HepG2 (cell line): Measurements from ENCODE around the gene ABHD18. TPM values are rescaled to one million over a fixed set of nuclear protein-coding genes. Genes with fewer than 3 reads are reported as not detected.

Source experiments
- ATF1 ChIP-seq: IDR thresholded peaks from 2 replicates; pipeline ENCODE4 v1.6.1; 2016; ENCODE audit warnings: mild to moderate bottlenecking, control low read depth
- CC2D1A ChIP-seq: sonication (generic); formaldehyde crosslinking; IDR thresholded peaks from 2 replicates; pipeline ENCODE4 v1.8.1; 2023; ENCODE audit warnings: mild to moderate bottlenecking, missing genetic modification reagents
- DMAP1 ChIP-seq: IDR thresholded peaks from 2 replicates; pipeline ENCODE4 v1.6.1; 2016
- FOXA1 ChIP-seq, 2 experiments: fragments of 450-650 bp in 1 of 2; sonication (generic) in 1 of 2; formaldehyde crosslinking in 1 of 2; IDR thresholded peaks; 2 replicates each; pipeline versions ENCODE4 v1.4.0 to v1.6.1; 2016 to 2020; ENCODE audit warnings: missing genetic modification reagents in 1 of 2
- FOXK2 ChIP-seq: fragments of 450-650 bp; IDR thresholded peaks from 2 replicates; pipeline ENCODE4 v1.6.1; 2016
- LRRFIP1 ChIP-seq: sonication (generic); formaldehyde crosslinking; conservative IDR thresholded peaks from 2 replicates; pipeline ENCODE4 v1.4.0; 2020; ENCODE audit warnings: missing genetic modification reagents
- MAFK ChIP-seq, 2 experiments: IDR thresholded peaks in 1 of 2; conservative IDR thresholded peaks in 1 of 2; 2 replicates each; pipeline ENCODE4 v1.6.1; 2011; ENCODE audit warnings: improper control_type of control experiment in 2 of 2, low read length in 2 of 2
- MBD4 ChIP-seq: IDR thresholded peaks from 2 replicates; pipeline ENCODE4 v1.6.1; 2012; ENCODE audit warnings: low read length, inconsistent platforms, borderline replicate concordance
- NFRKB ChIP-seq: fragments of 450-650 bp; IDR thresholded peaks from 2 replicates; pipeline ENCODE4 v1.6.1; 2017
- PRDM10 ChIP-seq: sonication (generic); formaldehyde crosslinking; IDR thresholded peaks from 2 replicates; pipeline ENCODE4 v1.4.0; 2020; ENCODE audit warnings: low read depth, missing genetic modification reagents
- RBAK ChIP-seq: sonication (generic); formaldehyde crosslinking; IDR thresholded peaks from 2 replicates; pipeline ENCODE4 v1.5.1; 2020; ENCODE audit warnings: mild to moderate bottlenecking, missing genetic modification reagents
- RNF2 ChIP-seq: fragments of 450-650 bp; conservative IDR thresholded peaks from 2 replicates; pipeline ENCODE4 v1.6.1; 2016; ENCODE audit warnings: low read depth
- SOX6 ChIP-seq, 2 experiments: fragments of 450-650 bp in 1 of 2; sonication (generic) in 1 of 2; formaldehyde crosslinking in 1 of 2; IDR thresholded peaks; 2 replicates each; pipeline versions ENCODE4 v1.4.0 to v1.6.1; 2017 to 2020; ENCODE audit warnings: antibody characterized with exemption in 1 of 2, mild to moderate bottlenecking in 1 of 2, missing genetic modification reagents in 1 of 2
- SRSF9 ChIP-seq: fragments of 200-400 bp; formaldehyde crosslinking; IDR thresholded peaks from 2 replicates; pipeline ENCODE4 v1.6.1; 2018; ENCODE audit warnings: borderline replicate concordance, mild to moderate bottlenecking, low read depth, low read length; ENCODE audit not compliant: insufficient read depth, poor library complexity, severe bottlenecking
- TEAD2 ChIP-seq: sonication (generic); formaldehyde crosslinking; IDR thresholded peaks from 2 replicates; pipeline ENCODE4 v1.9.0; 2021; ENCODE audit warnings: missing genetic modification reagents
- ZFP36L1 ChIP-seq: sonication (generic); formaldehyde crosslinking; IDR thresholded peaks from 2 replicates; pipeline ENCODE4 v1.8.0; 2022; ENCODE audit warnings: mild to moderate bottlenecking, missing genetic modification reagents, moderate library complexity
- ZIK1 ChIP-seq: sonication (generic); formaldehyde crosslinking; IDR thresholded peaks from 2 replicates; pipeline ENCODE4 v1.5.0; 2020; ENCODE audit warnings: mild to moderate bottlenecking, low read depth, missing genetic modification reagents, borderline replicate concordance
- ZKSCAN8 ChIP-seq: IDR thresholded peaks from 2 replicates; pipeline ENCODE4 v1.6.1; 2016; ENCODE audit warnings: borderline replicate concordance, missing genetic modification reagents, missing compliant biosample characterization
- ZNF253 ChIP-seq: sonication (generic); formaldehyde crosslinking; IDR thresholded peaks from 2 replicates; pipeline ENCODE4 v1.8.0; 2022; ENCODE audit warnings: mild to moderate bottlenecking, missing genetic modification reagents, borderline replicate concordance
- ZNF639 ChIP-seq: conservative IDR thresholded peaks from 2 replicates; pipeline ENCODE4 v1.6.1; 2018; ENCODE audit warnings: missing genetic modification reagents
- ZNF724P ChIP-seq: sonication (generic); formaldehyde crosslinking; IDR thresholded peaks from 2 replicates; pipeline ENCODE4 v1.8.0; 2022; ENCODE audit warnings: missing genetic modification reagents, borderline replicate concordance
- ZNF761 ChIP-seq: sonication (generic); formaldehyde crosslinking; conservative IDR thresholded peaks from 2 replicates; pipeline ENCODE4 v1.4.0; 2020; ENCODE audit warnings: mild to moderate bottlenecking, missing genetic modification reagents
- ZNF772 ChIP-seq: sonication (generic); formaldehyde crosslinking; IDR thresholded peaks from 2 replicates; pipeline ENCODE4 v1.5.0; 2020; ENCODE audit warnings: mild to moderate bottlenecking, missing genetic modification reagents
- polyA plus RNA-seq, 8 experiments: library from polyadenylated mRNA; depleted of rRNA in 3 of 8; stranded (reverse) in 7 of 8; unstranded in 1 of 8; fragments of >200 nt; fragmentation: Illumina TruSeq in 4 of 8; extraction: Trizol in 4 of 8; gene quantifications; 2 replicates each; pipeline versions ENCODE4 v1.2.1 to v1.2.3, GENCODE V29; 2011 to 2016; ENCODE audit warnings: low read depth in 4 of 8, missing spikeins in 1 of 8, mixed read lengths in 1 of 8; ENCODE audit not compliant: insufficient read depth in 1 of 8
- total RNA-seq, 5 experiments: library from RNA; depleted of rRNA; stranded (reverse); fragments of >200 nt; fragmentation: Illumina TruSeq; extraction: Trizol; gene quantifications; 2 replicates each; pipeline ENCODE4 v1.2.3, GENCODE V29; 2016; ENCODE audit warnings: low read depth in 1 of 5

ABHD18 gene
- total and polyA plus RNA-seq, 2 of the 13 experiments (the other 11 are each of a cell fraction or from before 2014, with no cell fraction given): 5.5 to 16.3 TPM

GRCh38 chr4:127965062-127965802 is at the start of gene ABHD18, which contains the start of gene MFSD8 (continued):
- TF ChIP-seq LRRFIP1 (CRISPR knock-in tag): no peak
- no peak for TF ChIP-seq MBD4
- TF ChIP-seq NFRKB: no peak
- no peak for TF ChIP-seq SOX6 (IDR thresholded peaks at IDR 0.05)
- TF ChIP-seq SOX6 (CRISPR knock-in tag; IDR thresholded peaks at IDR 0.05): peak; percentile 74
- TF ChIP-seq FOXK2: peak; percentile 70; the same call in 1 of the 2 replicates
- 0 out of 2 replicates have a peak, but pooled peaks have one; percentile 28 for TF ChIP-seq CC2D1A
- TF ChIP-seq ZNF253 (CRISPR knock-in tag): no peak
- TF ChIP-seq ATF1 (CRISPR knock-in tag): no peak
- TF ChIP-seq DMAP1 (CRISPR knock-in tag): peak; percentile 78
- TF ChIP-seq ZIK1: peak; percentile 7; the same call in 1 of the 2 replicates
- TF ChIP-seq PRDM10 (CRISPR knock-in tag): peak; percentile 58; the same call in 1 of the 2 replicates
- TF ChIP-seq ZNF724P (CRISPR knock-in tag): peak; percentile 88
- no peak; the same call in 1 of the 2 replicates for TF ChIP-seq RNF2
- 0 out of 2 replicates have a peak, but pooled peaks have one; percentile 27 for TF ChIP-seq RBAK (CRISPR knock-in tag)
- TF ChIP-seq ZNF639 (CRISPR knock-in tag): peak; percentile 90
- peak; percentile 61; the same call in 1 of the 2 replicates for TF ChIP-seq ZKSCAN8
- no peak for TF ChIP-seq FOXA1 (IDR thresholded peaks at IDR 0.05)
- TF ChIP-seq FOXA1 (CRISPR knock-in tag; IDR thresholded peaks at IDR 0.05): peak; percentile 11; the same call in 1 of the 2 replicates
- TF ChIP-seq MAFK (conservative IDR thresholded peaks at IDR 0.05 in 1 of 2, IDR thresholded peaks at IDR 0.05 in 1 of 2; ENCODE audit: low read length in 2 of 2): no peak
- peak; percentile 95 for TF ChIP-seq ZNF772 (CRISPR knock-in tag)
- peak; percentile 63; the same call in 1 of the 2 replicates for TF ChIP-seq ZNF761 (CRISPR knock-in tag)
- no peak; the same call in 1 of the 2 replicates for TF ChIP-seq TEAD2 (CRISPR knock-in tag)
- peak; percentile 62; the same call in 1 of the 2 replicates for TF ChIP-seq ZFP36L1 (CRISPR knock-in tag)
- TF ChIP-seq SRSF9: no peak
